Adipocyte (in vitro differentiated cells): ENCODE results near the gene NMS.

ENCODE experiments used
- DNase-seq: peaks from one replicate; pipeline ENCODE4 v3.0.0-alpha.2; 2015; ENCODE audit warnings: low read depth
- H3K27me3 ChIP-seq: replicated peaks from 2 replicates; pipeline ENCODE4 v1.7.0; 2013; ENCODE audit warnings: mild to moderate bottlenecking, low read length, moderate library complexity; ENCODE audit not compliant: control insufficient read depth, insufficient read depth
- H3K36me3 ChIP-seq: 2 replicates; pipeline ENCODE4 v1.7.0; 2013; ENCODE audit warnings: low read length, mild to moderate bottlenecking, moderate library complexity; ENCODE audit not compliant: control insufficient read depth, insufficient read depth, severe bottlenecking
- H3K4me1 ChIP-seq: 2 replicates; pipeline ENCODE4 v1.7.0; 2013; ENCODE audit warnings: mild to moderate bottlenecking, low read length, moderate library complexity; ENCODE audit not compliant: control insufficient read depth, insufficient read depth
- H3K4me3 ChIP-seq: 2 replicates; pipeline ENCODE4 v1.7.0; 2013; ENCODE audit warnings: mild to moderate bottlenecking, low read length, moderate library complexity
- H3K9ac ChIP-seq: 2 replicates; pipeline ENCODE4 v1.7.0; 2013; ENCODE audit warnings: mild to moderate bottlenecking, low read length, moderate library complexity
- H3K9me3 ChIP-seq: 2 replicates; pipeline ENCODE4 v1.7.0; 2013; ENCODE audit warnings: mild to moderate bottlenecking, low read length, moderate library complexity; ENCODE audit not compliant: control insufficient read depth

NMS gene, protein sequence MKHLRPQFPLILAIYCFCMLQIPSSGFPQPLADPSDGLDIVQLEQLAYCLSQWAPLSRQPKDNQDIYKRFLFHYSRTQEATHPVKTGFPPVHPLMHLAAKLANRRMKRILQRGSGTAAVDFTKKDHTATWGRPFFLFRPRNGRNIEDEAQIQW

DNA sequence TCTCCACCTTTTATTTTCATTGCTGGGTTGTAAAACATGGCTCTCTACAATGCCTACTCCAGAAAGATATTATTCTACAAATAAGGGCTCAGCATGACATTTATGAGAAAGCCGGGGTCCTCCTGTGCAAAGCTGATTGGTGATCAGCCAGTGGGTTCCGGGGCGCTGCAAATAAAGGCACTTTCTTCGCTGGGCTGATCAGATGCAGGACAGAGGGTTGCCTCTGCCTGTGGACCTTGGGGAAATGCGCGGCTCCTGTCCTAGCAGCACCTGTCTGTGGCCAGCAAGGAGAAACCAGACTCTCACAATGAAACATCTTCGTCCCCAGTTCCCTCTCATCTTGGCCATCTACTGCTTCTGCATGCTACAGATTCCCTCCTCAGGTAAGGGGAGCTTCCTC, at the start of gene NMS:
Gene NMS, plus strand, starts transcription at position 301 of the 400 bp plus-strand sequence. Its CDS starts 7 bp downstream, at position 308.
- Histone ChIP-seq H3K4me3 (no peak within 1 kb of the TSS), H3K36me3 (no peaks in the 10 kb centered on the region), H3K4me1 (no peaks in the 10 kb centered on the region), H3K27me3 (peaks cover 8% of the 10 kb centered on the region), H3K9ac (no peak within 1 kb of the TSS), H3K9me3 (no peaks in the 10 kb centered on the region)
- no peak for DNase-seq

- H3K36me3 ChIP-seq: no peaks in the 10 kb centered on the region
- no peak overlapping the region for H3K4me3 ChIP-seq
- peak; percentile 61 for DNase-seq
- H3K27me3 ChIP-seq: peaks cover 5% of the 10 kb centered on the region
- no peak overlapping the region for H3K9ac ChIP-seq
- H3K9me3 ChIP-seq: no peaks in the 10 kb centered on the region
- H3K4me1 ChIP-seq: peaks cover 3% of the 10 kb centered on the region
Observed at GRCh38 chr2:100422320-100423055, 47.8 kb upstream of the NMS start.

DNA sequence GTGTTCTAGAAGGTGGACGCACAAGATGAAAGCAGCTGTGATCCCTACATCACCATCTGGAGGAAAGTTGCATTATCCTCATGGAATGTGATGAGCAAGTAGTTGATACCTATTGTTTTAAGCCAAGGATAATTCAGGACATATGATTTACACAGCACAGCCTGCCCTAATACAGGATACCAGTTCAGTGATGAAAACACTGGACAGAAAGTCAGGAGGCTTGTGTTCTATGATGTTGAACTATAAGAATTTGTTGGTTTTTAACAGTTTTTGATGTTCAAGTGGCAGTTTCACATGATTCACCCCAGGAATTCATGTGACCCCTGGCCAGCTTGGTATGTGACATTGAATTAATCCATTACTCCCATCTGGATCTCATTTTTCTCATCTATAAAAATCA, 46.7 kb upstream of the NMS start:
- no peaks in the 10 kb centered on the region for H3K4me1 ChIP-seq
- H3K36me3 ChIP-seq: no peaks in the 10 kb centered on the region
- no peaks in the 10 kb centered on the region for H3K9me3 ChIP-seq
- no peak for DNase-seq
- no peak overlapping the region for H3K9ac ChIP-seq
- H3K27me3 ChIP-seq: peaks cover 5% of the 10 kb centered on the region
- H3K4me3 ChIP-seq: no peak overlapping the region

DNA sequence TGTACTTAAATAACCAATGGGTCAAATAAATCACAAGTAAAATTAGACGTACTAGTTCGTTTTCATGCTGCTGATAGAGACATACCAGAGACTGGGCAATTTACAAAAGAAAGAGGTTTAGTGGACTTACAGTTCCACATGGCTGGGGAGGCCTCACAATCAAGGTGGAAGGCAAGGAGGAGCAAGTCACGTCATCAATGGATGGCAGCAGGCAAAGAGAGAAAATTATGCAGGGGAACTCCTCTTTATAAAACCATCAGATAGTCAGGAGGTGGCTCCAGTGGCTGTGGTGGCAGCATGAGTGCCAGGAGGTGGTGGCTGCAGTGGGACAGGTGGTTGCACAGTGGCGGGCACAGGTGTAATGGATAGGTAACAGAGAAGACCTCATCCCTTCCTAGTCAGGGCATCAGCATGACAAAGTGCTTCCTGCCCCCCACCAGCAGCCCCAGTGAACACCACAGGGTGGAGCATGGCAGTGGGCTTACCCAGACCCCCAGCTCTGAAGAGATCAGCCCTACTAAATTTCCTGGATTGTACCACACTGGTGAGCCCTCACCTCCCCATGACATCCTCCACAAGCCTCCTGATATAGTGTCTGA, 45.9 kb upstream of the NMS start:
- Histone ChIP-seq H3K36me3 (no peaks in the 10 kb centered on the region), H3K27me3 (peaks cover 5% of the 10 kb centered on the region), H3K4me1 (no peaks in the 10 kb centered on the region), H3K4me3 (no peak overlapping the region), H3K9ac (no peak overlapping the region), H3K9me3 (no peaks in the 10 kb centered on the region)
- DNase-seq: no peak

DNA sequence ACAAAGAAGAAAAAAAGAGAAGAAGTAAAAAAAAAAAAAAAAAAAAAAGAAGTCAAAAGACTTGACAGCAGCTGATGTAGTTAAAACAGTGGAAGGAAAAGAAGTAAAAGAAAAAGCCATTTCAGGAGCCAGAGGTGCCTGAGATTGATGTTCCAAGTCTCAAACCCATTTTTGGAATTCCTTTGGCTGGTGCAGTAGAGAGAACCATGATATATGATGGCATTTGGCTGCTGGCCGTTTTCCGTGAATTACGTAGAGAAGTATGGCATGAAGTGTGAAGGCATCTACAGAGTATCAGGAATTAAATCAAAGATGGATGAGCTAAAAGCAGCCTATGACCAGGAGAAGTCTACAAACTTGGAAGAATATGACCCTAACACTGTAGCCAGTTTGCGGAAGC, 45.2 kb upstream of the NMS start:
- no peak for DNase-seq
- Histone ChIP-seq H3K4me3 (no peak overlapping the region), H3K36me3 (no peaks in the 10 kb centered on the region), H3K27me3 (peaks cover 8% of the 10 kb centered on the region), H3K4me1 (no peaks in the 10 kb centered on the region), H3K9ac (no peak overlapping the region), H3K9me3 (no peaks in the 10 kb centered on the region)

- no peaks in the 10 kb centered on the region for H3K4me1 ChIP-seq
- H3K27me3 ChIP-seq: peaks cover 8% of the 10 kb centered on the region
- H3K9me3 ChIP-seq: peaks cover 6% of the 10 kb centered on the region
- no peak overlapping the region for H3K4me3 ChIP-seq
- DNase-seq: no peak
- H3K9ac ChIP-seq: no peak overlapping the region
- H3K36me3 ChIP-seq: no peaks in the 10 kb centered on the region
Observed at GRCh38 chr2:100425573-100426383, 44.5 kb upstream of the NMS start.

GRCh38 chr2:100426384-100426720, 43.9 kb upstream of the NMS start:
- H3K27me3 ChIP-seq: peaks cover 8% of the 10 kb centered on the region
- H3K9ac ChIP-seq: no peak overlapping the region
- no peaks in the 10 kb centered on the region for H3K4me1 ChIP-seq
- H3K36me3 ChIP-seq: no peaks in the 10 kb centered on the region
- no peak overlapping the region for H3K4me3 ChIP-seq
- DNase-seq: no peak
- peaks cover 6% of the 10 kb centered on the region for H3K9me3 ChIP-seq

DNA sequence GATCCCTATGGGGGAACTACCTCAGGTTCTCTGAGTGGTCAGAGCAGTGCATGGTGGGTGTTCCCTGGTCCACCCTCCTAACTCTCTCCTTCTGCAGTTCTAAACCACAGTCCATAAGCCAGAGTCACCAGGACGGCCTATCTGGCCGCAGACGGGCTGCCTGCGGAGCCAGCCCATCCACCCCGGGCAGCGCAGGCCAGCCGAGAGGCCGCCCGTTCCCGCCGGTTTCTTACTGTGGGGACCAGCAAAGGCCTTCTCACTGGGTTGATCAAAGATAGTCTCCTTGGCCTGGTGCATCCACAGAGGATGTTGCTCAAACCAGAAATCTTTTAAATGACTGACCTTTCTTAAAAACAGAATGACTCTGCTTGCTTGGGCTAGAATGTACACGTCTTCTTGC, 43.2 kb upstream of the NMS start:
- no peak overlapping the region for H3K4me3 ChIP-seq
- no peaks in the 10 kb centered on the region for H3K4me1 ChIP-seq
- peaks cover 6% of the 10 kb centered on the region for H3K9me3 ChIP-seq
- no peak overlapping the region for H3K9ac ChIP-seq
- no peak for DNase-seq
- H3K27me3 ChIP-seq: peaks cover 8% of the 10 kb centered on the region
- H3K36me3 ChIP-seq: no peaks in the 10 kb centered on the region

DNA sequence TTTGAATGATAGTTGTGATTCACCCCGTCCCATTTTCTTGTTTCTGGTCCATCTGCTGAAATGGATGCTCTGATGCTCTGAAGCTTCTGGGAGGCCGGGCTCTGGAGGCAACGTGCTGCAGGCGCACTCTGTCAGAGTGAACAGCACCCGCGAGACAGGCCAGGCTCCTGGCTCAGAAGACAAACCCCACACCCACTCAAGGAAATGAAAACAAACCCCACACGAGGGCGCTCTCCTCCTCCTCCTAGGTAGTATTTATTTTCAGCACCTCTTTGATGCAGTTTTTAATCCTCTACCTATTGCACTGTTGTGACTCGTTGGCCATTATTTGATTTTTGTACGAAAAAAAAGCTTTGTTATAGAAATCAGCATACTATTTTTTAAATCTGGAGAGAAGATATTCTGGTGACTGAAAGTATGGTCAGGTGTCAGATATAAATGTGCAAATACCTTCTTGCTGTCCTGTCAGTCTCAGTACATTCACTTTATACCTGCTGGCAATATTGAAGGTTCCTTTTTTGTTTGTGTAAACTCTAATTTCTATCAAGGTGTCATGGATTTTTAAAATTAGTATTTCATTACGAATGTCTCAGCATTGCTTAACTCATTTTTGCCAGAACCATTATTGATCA, 42.5 kb upstream of the NMS start:
- H3K9me3 ChIP-seq: peaks cover 6% of the 10 kb centered on the region
- H3K4me1 ChIP-seq: no peaks in the 10 kb centered on the region
- no peak overlapping the region for H3K9ac ChIP-seq
- peak; percentile 33 for DNase-seq
- H3K36me3 ChIP-seq: no peaks in the 10 kb centered on the region
- no peak overlapping the region for H3K4me3 ChIP-seq
- H3K27me3 ChIP-seq: peaks cover 8% of the 10 kb centered on the region

- Histone ChIP-seq H3K4me3 (no peak overlapping the region), H3K36me3 (no peaks in the 10 kb centered on the region), H3K27me3 (peaks cover 8% of the 10 kb centered on the region), H3K9ac (no peak overlapping the region), H3K4me1 (no peaks in the 10 kb centered on the region), H3K9me3 (peaks cover 6% of the 10 kb centered on the region)
- no peak for DNase-seq
Observed at GRCh38 chr2:100429726-100430125, 40.6 kb upstream of the NMS start.

GRCh38 chr2:100437751-100438150, 32.5 kb upstream of the NMS start:
- Histone ChIP-seq H3K4me1 (no peaks in the 10 kb centered on the region), H3K9me3 (no peaks in the 10 kb centered on the region), H3K9ac (no peak overlapping the region), H3K36me3 (no peaks in the 10 kb centered on the region), H3K4me3 (no peak overlapping the region), H3K27me3 (no peaks in the 10 kb centered on the region)
- DNase-seq: no peak
